Activated naive CD8-positive, alpha-beta T cell treated with anti-CD3 and anti-CD28 coated beads, Interleukin-2, amount 10 ng/mL, durations not matched to agents 7 days and 5 days (primary cell): Measurements from ENCODE around the gene LINGO3. TPM values are rescaled to one million over a fixed set of nuclear protein-coding genes. Genes with fewer than 3 reads are reported as not detected.
A peak's percentile ranks its signal among the peaks of the same experiment; 100 is the strongest.
"Not testable (repeated sequence)": the region's sequence is repeated elsewhere in the genome, so short reads cannot be mapped to it uniquely, and the experiment has no call there.

Experiments
- ATAC-seq: fragments of 150-1000 bp; cut with Tn5 transposase; one replicate; pipeline ENCODE4 v1.10.0; 2021; ENCODE audit warnings: low read depth, moderate library complexity
- POLR2A ChIA-PET: fragments of 350-600 bp; sonication (Branson Sonifier 250); formaldehyde crosslinking; loops from one replicate; lab custom pipeline; 2021; ENCODE audit warnings: antibody characterized with exemption; lab: Charles Lee
- DNase-seq: peaks from one replicate; pipeline ENCODE4 v3.0.0; 2021
- H3K27ac Mint-ChIP-seq: one replicate; pipeline ENCODE4 v1.8.0; 2022; ENCODE audit warnings: mild to moderate bottlenecking, mixed read lengths
- H3K27me3 Mint-ChIP-seq: one replicate; pipeline ENCODE4 v1.8.0; 2022; ENCODE audit warnings: mild to moderate bottlenecking, moderate library complexity, mixed read lengths
- H3K36me3 Mint-ChIP-seq: one replicate; pipeline ENCODE4 v1.8.0; 2021; ENCODE audit warnings: mild to moderate bottlenecking, mixed read lengths
- H3K4me1 Mint-ChIP-seq: one replicate; pipeline ENCODE4 v1.8.0; 2021; ENCODE audit warnings: mixed read lengths
- H3K4me3 Mint-ChIP-seq: one replicate; pipeline ENCODE4 v1.8.0; 2022; ENCODE audit warnings: mild to moderate bottlenecking, moderate library complexity, mixed read lengths
- H3K9me3 Mint-ChIP-seq: one replicate; pipeline ENCODE4 v1.8.0; 2021; ENCODE audit warnings: mixed read lengths
- total RNA-seq, 2 experiments: library from RNA; stranded (reverse); gene quantifications; one replicate each; pipeline ENCODE4 v1.2.3, GENCODE V29; 2021

The LINGO3 gene
- total RNA-seq, 2 experiments from 2014 or later, result 0.69 to 0.82 TPM

DNA sequence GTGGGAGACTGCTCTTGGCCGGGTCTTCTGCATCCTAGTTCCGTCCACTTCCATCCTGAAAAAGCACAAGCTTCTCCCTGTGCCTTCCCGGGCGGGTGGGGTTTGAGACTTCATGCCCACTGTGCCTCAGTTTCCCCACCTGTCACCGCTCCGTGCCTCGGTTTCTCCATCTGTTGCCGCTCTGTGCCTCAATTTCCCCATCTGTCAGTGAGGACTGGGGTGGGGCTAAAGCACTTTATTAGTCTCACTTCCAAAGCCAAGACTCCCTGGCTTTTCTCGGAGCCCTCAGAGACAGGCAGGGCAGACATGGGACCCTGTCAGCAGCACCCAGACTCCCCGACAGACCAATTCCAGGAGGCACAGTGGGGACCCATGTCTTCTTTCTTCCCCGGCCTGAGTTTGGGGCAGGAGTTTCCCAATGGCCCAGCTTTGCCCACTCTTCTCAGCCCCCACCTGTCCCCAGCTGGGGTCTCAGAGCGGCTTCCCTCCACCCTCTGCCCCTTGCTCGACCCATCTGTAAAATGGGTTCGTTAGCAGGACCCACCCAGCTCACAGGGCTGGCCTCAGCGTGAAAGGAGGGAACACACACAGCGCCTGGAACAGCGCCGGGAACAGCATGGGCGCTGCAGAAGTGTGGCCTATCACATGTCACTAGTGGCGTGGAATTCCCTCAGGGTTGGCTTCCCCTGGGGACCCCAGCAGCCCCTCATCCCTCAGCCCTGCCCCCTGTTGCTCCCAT, 21.4 kb downstream of the LINGO3 start:
- peaks cover 17% of the 10 kb centered on the region for H3K4me1 Mint-ChIP-seq
- peaks cover 6% of the 10 kb centered on the region for H3K27me3 Mint-ChIP-seq
- DNase-seq (no peak), ATAC-seq (no peak)
- H3K36me3 Mint-ChIP-seq, result peaks cover 3% of the 10 kb centered on the region
- H3K9me3 Mint-ChIP-seq, result no peaks in the 10 kb centered on the region
- POLR2A ChIA-PET, result interaction anchor here (0.6 kb wide), 1 partner anchor 13 kb away, joined by 3 read pairs; no protein-coding TSS in a partner anchor
- H3K4me3 Mint-ChIP-seq, result no peak overlapping the region
- no peak overlapping the region for H3K27ac Mint-ChIP-seq

DNA sequence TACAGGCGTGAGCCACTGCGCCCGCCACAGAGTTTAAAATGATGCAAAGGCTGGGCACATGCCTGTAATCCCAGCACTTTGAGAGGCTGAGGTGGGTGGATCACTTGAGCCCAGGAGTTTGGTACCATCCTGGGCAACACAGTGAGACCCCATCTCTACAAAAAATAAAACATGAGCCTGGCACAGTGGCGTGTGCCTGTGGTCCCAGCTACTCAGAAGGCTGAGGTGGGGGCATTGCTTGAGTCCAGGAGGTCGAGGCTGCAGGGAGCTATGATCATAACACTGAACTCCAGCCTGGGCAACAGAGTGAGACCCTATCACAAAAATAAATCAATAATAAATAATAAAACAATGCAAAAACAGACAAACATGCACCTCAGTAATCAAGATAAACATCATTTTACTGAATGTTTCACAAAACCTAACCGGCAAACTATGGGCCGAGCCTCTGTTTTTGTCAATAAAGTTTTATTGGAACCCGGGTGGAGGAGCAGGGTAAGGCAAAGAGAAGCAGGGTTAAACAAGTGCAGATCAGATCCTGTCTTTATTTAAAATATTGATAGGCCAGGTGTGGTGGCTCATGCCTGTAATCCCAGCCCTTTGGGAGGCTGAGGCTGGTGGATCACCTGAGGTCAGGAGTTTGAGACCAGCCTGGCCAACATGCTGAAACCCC, 24.0 kb downstream of the LINGO3 start:
- no peak for DNase-seq
- Mint-ChIP-seq H3K4me1 (peaks cover 11% of the 10 kb centered on the region), H3K4me3 (no peak overlapping the region), H3K27ac (no peak overlapping the region), H3K27me3 (peaks cover 6% of the 10 kb centered on the region), H3K9me3 (no peaks in the 10 kb centered on the region), H3K36me3 (no peaks in the 10 kb centered on the region)
- ATAC-seq, result no peak
- POLR2A ChIA-PET, result interaction anchor here (0.7 kb wide), 2 partner anchors 9 to 43 kb away, joined by 3 to 4 read pairs; no protein-coding TSS in a partner anchor

DNA sequence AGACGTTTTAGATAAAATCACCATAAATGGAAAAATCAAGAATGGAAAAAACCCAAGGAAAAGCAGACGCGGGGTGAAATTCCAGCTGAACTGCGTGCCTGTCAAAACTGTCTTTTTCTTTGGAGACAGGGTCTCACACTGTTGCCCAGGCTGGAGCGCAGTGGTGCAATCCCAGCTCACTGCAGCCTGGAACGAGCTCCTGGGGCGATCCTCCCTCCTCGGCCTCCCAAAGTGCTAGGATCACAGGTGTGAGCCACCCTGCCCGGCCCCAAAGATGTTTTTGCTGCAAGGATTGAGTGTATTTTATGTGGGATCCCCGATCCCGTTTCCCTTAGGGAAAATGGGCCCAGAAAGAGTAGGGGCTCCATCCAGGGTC, 25.1 kb downstream of the LINGO3 start:
- no peak for ATAC-seq
- peaks cover 6% of the 10 kb centered on the region for H3K27me3 Mint-ChIP-seq
- DNase-seq, result no peak
- peak overlapping the region; percentile 63 for H3K4me3 Mint-ChIP-seq
- peaks cover 6% of the 10 kb centered on the region for H3K4me1 Mint-ChIP-seq
- POLR2A ChIA-PET, result interaction anchor here (1.0 to 1.1 kb wide), 2 partner anchors 47 to 193 kb away, joined by 3 to 4 read pairs; partner anchors contain the start of gene GADD45B
- no peaks in the 10 kb centered on the region for H3K9me3 Mint-ChIP-seq
- H3K27ac Mint-ChIP-seq, result no peak overlapping the region
- no peaks in the 10 kb centered on the region for H3K36me3 Mint-ChIP-seq

DNA sequence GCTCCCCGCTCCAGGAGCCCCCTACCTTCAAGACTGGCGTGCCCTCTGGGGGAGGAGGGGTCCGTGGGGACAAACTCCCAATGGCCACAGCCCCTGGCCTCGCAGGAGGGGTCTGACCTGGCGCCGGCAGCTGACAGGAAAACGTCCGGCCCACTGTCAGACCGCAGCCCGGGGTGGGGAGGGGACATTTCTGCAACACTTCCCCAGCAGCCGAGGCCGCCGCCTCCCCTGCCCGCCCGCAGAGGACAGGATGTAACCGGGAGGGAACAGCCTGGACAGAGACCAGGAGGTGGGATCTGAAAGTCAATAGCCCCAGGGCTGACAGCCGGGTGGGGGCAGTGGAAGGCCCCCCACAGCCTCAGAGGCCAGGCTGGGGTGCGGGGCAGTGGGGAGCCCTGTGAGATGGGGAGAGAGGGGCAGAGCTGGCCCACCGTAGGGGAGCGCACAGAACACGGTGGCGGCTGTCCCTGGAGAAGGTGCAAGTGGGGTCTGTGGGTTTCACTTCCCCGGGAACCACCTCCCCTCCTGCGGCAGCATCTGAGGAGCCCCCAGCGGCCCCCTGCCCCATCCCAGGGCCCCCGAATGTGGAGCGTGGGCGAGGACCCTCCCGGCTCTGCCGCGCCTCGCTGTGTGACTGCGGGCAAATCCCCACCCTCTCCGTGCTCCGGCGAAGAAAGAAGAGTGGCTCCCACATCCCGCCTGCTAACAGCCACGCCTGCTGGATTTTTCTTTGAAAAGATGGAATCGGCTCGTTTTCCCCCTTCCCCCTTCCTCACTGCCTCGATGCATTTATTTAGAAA, 25.7 kb downstream of the LINGO3 start, which contains the start of gene PEAK3:
TSS of gene PEAK3 (minus strand) at position 114 of the 800 bp plus-strand sequence. CDS start 1,244 bp downstream, outside the sequence.
- peaks cover 6% of the 10 kb centered on the region for H3K27me3 Mint-ChIP-seq
- no peaks in the 10 kb centered on the region for H3K36me3 Mint-ChIP-seq
- POLR2A ChIA-PET, result interaction anchor here (1.0 to 1.1 kb wide), 2 partner anchors 46 to 194 kb away, joined by 3 to 4 read pairs; partner anchors contain the start of gene GADD45B
- DNase-seq (peak; percentile 70), ATAC-seq (peak; percentile 61)
- peaks cover 6% of the 10 kb centered on the region for H3K4me1 Mint-ChIP-seq
- H3K4me3 Mint-ChIP-seq, result peak within 1 kb of the TSS; percentile 63
- H3K27ac Mint-ChIP-seq, result peak within 1 kb of the TSS; percentile 63
- H3K9me3 Mint-ChIP-seq, result no peaks in the 10 kb centered on the region

DNA sequence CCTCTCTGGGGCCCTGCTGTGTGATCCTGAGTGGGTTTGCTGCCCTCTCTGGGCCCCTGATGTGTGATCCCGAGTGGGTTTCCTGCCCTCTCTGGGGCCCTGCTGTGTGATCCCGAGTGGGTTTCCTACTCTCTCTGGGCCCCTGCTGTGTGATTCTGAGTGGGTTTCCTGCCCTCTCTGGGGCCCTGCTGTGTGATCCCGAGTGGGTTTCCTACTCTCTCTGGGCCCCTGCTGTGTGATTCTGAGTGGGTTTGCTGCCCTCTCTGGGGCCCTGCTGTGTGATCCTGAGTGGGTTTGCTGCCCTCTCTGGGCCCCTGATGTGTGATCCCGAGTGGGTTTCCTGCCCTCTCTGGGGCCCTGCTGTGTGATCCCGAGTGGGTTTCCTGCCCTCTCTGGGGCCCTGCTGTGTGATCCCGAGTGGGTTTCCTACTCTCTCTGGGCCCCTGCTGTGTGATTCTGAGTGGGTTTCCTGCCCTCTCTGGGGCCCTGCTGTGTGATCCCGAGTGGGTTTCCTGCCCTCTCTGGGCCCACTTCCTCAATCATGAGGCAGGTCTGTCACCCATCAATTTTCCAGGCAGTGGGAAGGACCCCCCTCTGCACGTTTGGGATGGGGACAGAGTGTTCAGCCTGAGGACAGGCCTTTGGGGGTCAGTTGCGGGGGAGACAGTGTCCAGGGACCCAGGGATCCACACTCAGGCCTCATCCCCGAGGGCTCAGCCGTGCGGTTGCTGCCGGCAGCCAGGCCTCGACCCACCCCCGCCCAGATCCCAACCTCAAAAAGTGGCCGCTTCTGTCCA, 26.5 kb downstream of the LINGO3 start:
- POLR2A ChIA-PET, result interaction anchor here (1.0 to 1.1 kb wide), 2 partner anchors 46 to 194 kb away, joined by 3 to 4 read pairs; partner anchors contain the start of gene GADD45B
- not testable (repeated sequence) for H3K27me3 Mint-ChIP-seq, H3K36me3 Mint-ChIP-seq, ATAC-seq, DNase-seq, H3K4me1 Mint-ChIP-seq, H3K9me3 Mint-ChIP-seq
- Mint-ChIP-seq H3K27ac (peak overlapping the region; percentile 42), H3K4me3 (peak overlapping the region; percentile 63)

DNA sequence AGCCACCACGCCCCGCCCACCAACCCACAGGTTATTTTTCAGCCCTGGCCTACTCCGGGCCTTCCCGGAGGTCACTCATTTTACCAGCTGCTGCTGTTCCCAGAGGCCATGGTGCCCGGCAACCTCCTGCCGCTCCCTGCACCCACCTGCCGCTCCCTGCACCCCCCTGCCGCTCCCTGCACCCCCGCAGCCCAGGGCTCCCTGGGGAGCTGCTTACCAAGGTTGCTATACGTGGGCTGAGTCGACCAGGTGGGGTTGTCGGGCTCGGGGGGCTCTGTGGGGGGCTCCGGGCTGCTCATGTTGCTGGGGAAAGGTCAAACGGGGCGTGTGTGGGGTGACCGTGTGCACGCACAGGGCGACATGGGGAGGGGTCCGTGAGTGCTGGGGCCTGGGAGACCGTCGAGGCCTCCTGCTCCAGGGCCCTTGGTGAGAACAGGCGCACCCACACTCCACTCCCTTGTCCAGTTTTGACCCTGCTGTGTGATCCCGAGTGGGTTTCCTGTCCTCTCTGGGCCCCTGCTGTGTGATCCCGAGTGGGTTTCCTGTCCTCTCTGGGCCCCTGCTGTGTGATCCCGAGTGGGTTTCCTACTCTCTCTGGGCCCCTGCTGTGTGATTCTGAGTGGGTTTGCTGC, 27.2 kb downstream of the LINGO3 start:
- Mint-ChIP-seq H3K4me1 (peaks cover 6% of the 10 kb centered on the region), H3K36me3 (no peaks in the 10 kb centered on the region), H3K4me3 (no peak overlapping the region), H3K27me3 (peaks cover 6% of the 10 kb centered on the region), H3K27ac (no peak overlapping the region), H3K9me3 (no peaks in the 10 kb centered on the region)
- DNase-seq (no peak), ATAC-seq (no peak)
- POLR2A ChIA-PET, result interaction anchor here (0.7 kb wide), 1 partner anchor 175 kb away, joined by 4 read pairs; no protein-coding TSS in a partner anchor

DNA sequence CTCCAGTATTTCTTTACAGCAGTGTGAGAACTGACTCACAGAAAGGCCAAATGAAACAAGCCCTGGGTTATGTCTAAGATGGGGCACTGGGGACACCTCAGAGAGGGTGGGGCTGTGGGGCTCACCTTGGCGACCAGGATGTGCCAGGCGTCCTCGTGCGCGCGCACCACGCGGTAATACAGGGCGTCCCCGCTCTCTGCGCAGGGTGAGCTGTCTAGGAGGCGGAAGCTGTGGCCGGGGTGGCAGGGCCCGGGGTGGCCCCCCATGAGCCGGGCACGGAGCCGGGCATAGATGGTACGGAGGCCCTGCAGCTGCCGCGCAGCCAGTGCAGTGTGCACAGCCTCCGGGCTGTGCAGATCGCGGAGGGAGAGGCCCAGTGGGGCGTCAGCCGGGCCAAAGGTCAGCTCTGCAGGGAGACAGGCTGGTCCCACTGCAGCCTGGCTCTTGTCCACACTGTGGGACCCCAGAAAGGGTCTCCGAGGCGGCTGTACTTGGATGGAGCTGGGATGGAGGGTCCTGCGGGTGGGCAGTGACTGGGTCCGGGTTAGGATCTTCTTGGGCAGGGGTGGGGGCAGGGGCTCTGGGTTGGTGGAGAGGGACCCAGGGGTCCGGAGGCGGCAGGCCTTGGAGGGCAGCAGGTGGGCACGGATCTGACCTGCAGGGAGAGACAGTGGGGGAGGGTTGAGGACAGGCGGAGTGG, 29.3 kb downstream of the LINGO3 start:
- ATAC-seq (no peak), DNase-seq (no peak)
- H3K27ac Mint-ChIP-seq, result no peak overlapping the region
- H3K36me3 Mint-ChIP-seq, result peaks cover 12% of the 10 kb centered on the region
- peaks cover 6% of the 10 kb centered on the region for H3K27me3 Mint-ChIP-seq
- POLR2A ChIA-PET, result interaction anchor here (1.3 kb wide), 1 partner anchor 129 kb away, joined by 3 read pairs; no protein-coding TSS in a partner anchor
- H3K9me3 Mint-ChIP-seq, result no peaks in the 10 kb centered on the region
- H3K4me1 Mint-ChIP-seq, result peaks cover 19% of the 10 kb centered on the region
- H3K4me3 Mint-ChIP-seq, result no peak overlapping the region

DNA sequence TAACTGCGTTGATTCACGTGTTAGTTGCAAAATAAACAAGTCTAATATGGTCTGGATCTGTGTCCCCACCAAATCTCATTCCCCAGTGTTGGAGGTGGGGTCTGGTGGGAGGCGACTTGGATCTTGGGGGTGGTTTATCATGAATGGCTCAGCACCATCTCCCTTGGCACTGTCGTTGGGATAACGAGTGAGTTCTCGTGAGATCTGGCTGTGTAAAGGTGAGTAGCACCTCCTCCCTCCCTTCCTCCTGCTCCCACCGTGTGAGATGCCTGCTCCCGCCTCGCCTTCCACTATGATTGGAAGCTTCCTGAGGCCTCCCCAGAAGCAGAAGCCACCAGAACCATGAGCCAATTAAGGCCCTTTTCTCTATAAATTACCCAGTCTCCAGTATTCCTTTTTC, 30.8 kb downstream of the LINGO3 start:
- no peak for ATAC-seq
- DNase-seq, result no peak
- H3K27me3 Mint-ChIP-seq, result no peaks in the 10 kb centered on the region
- H3K9me3 Mint-ChIP-seq, result no peaks in the 10 kb centered on the region
- POLR2A ChIA-PET, result interaction anchor here (0.6 kb wide), 1 partner anchor 41 kb away, joined by 3 read pairs; the partner anchor contains the start of gene PLEKHJ1
- H3K27ac Mint-ChIP-seq, result no peak overlapping the region
- no peak overlapping the region for H3K4me3 Mint-ChIP-seq
- H3K4me1 Mint-ChIP-seq, result peaks cover 23% of the 10 kb centered on the region
- H3K36me3 Mint-ChIP-seq, result peaks cover 16% of the 10 kb centered on the region

DNA sequence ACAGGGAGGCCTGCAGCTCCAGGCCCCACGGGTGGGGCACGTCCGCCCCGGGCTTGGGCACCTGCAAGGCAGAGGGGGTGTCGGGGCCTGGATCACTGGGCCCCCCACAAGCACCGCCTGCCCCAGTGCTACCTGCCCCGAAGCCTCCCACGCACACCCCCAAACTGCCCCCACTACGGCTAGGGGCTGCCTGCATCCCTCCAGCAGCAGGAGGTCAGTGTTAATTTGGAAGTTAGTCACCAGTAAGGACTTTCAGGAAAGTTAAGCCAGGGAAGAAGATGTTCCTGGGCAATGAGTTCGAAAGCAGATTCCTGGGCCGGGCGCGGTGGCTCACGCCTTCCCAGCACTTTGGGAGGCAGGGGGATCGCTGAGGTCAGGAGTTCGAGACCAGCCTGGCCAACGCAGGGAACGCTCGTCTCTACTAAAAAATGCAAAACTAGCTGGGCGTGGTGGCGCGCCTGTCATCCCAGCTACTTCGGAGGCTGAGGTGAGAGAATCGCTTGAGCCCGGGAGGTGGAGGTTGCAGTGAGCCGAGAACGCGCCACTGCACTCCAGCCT, 31.4 kb downstream of the LINGO3 start:
- Mint-ChIP-seq H3K4me3 (no peak overlapping the region), H3K36me3 (peaks cover 20% of the 10 kb centered on the region), H3K4me1 (peaks cover 23% of the 10 kb centered on the region), H3K27me3 (no peaks in the 10 kb centered on the region), H3K27ac (no peak overlapping the region), H3K9me3 (no peaks in the 10 kb centered on the region)
- POLR2A ChIA-PET, result interaction anchor here (0.6 kb wide), 2 partner anchors 41 to 475 kb away, joined by 3 read pairs; partner anchors contain the start of gene PLEKHJ1
- no peak for ATAC-seq
- no peak for DNase-seq

DNA sequence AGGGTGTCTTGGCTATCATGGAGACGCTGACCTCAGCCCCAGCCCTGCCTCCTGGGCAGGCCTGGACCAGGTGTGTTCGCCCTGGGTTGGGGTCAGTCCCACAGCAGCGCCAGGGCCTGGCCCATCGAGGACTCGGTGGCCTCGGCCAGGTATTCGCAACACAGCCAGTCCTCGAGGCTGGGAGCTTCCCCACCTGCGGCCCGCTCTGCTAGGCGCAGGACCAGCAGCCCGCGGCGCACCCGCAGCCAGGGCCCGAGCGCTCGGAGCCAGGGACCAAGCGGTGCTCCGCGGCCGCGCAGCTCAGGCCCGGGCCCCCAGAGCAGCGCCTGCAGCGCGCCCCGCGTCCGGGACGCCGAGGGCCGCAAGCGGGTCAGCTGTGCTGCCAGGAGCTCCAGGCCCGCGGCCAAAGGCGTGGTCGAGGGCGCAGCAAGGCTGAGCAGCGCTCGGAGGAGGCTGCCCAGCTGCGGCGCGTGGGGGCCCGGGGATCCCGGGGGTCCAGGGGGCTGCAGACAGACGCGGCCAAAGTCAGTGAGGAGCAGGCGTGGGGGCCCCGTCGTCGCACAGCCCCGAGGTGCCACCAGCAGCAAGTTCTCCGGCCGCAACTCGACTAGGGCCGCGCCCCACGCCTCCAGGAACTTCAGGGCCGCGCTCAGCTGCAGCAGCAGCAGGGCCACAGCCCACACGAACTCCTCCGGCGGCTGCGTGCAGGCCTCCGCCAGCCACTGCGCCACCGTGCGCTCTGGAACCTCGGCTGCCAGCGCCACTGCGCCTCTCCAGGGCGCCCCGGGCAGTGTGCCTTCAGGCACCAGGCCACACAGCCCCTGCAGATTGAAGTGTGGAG, 32.1 kb downstream of the LINGO3 start:
- Mint-ChIP-seq H3K27me3 (no peaks in the 10 kb centered on the region), H3K9me3 (no peaks in the 10 kb centered on the region), H3K4me3 (no peak overlapping the region), H3K4me1 (peaks cover 26% of the 10 kb centered on the region), H3K27ac (no peak overlapping the region), H3K36me3 (peaks cover 23% of the 10 kb centered on the region)
- DNase-seq (no peak), ATAC-seq (no peak)
- POLR2A ChIA-PET, result interaction anchor here (0.6 to 7.3 kb wide), 4 partner anchors 13 to 476 kb away, joined by 3 to 71 read pairs (median 5); partner anchors contain the start of gene PLEKHJ1
